OCI-LY3 (cell line): Measurements from ENCODE around the gene MTMR6.

ENCODE experiments used
- H2AFZ ChIP-seq: fragments of 200-600, 300-600 bp; shearing (Covaris generic); 2 replicates; pipeline ENCODE4 v1.6.0; 2014; ENCODE audit warnings: antibody characterized with exemption, low read depth, low read length
- H3K27ac ChIP-seq: fragments of 200-600, 300-600 bp; sonication (generic); 2 replicates; pipeline ENCODE4 v1.5.1; 2014; ENCODE audit warnings: mild to moderate bottlenecking, low read length, moderate library complexity, mixed read lengths
- H3K27me3 ChIP-seq: fragments of 200-600, 300-600 bp; sonication (generic); 2 replicates; pipeline ENCODE4 v1.6.1; 2014; ENCODE audit warnings: low read depth, low read length, mixed read lengths
- H3K36me3 ChIP-seq: fragments of 200-600, 300-600 bp; sonication (generic); replicated peaks from 2 replicates; pipeline ENCODE3; 2014; ENCODE audit warnings: low read depth, low read length, mixed read lengths
- H3K4me1 ChIP-seq: fragments of 300-600, 200-600 bp; sonication (generic); 2 replicates; pipeline ENCODE4 v1.6.1; 2014; ENCODE audit warnings: low read length, mixed read lengths
- H3K4me2 ChIP-seq: fragments of 200-600, 300-600 bp; sonication (generic); 2 replicates; pipeline ENCODE4 v1.6.1; 2014; ENCODE audit warnings: low read length, mixed read lengths
- H3K4me3 ChIP-seq: fragments of 300-600, 200-600 bp; sonication (generic); 2 replicates; pipeline ENCODE4 v1.5.1; 2014; ENCODE audit warnings: antibody characterized with exemption, mild to moderate bottlenecking, low read length, moderate library complexity
- H3K79me2 ChIP-seq: fragments of 300-600, 200-600 bp; shearing (Covaris generic); 2 replicates; pipeline ENCODE4 v1.6.1; 2014; ENCODE audit warnings: mild to moderate bottlenecking, low read length, mixed read lengths
- H3K9ac ChIP-seq: fragments of 300-600, 200-600 bp; shearing (Covaris generic); 2 replicates; pipeline ENCODE4 v1.6.0; 2014; ENCODE audit warnings: mild to moderate bottlenecking, low read length, moderate library complexity
- H3K9me3 ChIP-seq: fragments of 200-600, 300-600 bp; shearing (Covaris generic); 2 replicates; pipeline ENCODE4 v1.6.1; 2014; ENCODE audit warnings: low read length, mixed read lengths; ENCODE audit not compliant: insufficient read depth
- H4K20me1 ChIP-seq: fragments of 200-600, 300-600 bp; sonication (generic); 2 replicates; pipeline ENCODE4 v1.6.1; 2016; ENCODE audit warnings: low read length, mixed read lengths; ENCODE audit not compliant: insufficient read depth
- CTCF ChIP-seq: fragments of 200-600, 300-600 bp; sonication (generic); IDR thresholded peaks from 2 replicates; pipeline ENCODE4 v1.5.1; 2014; ENCODE audit warnings: antibody characterized with exemption, low read length, low read depth
- EZH2phosphoT487 ChIP-seq: fragments of 200-600 bp; shearing (Covaris generic); IDR thresholded peaks from 2 replicates; pipeline ENCODE4 v1.6.1; 2018; ENCODE audit warnings: antibody characterized with exemption, mixed run types, low read depth

Gene MTMR6

GRCh38 chr13:25217023-25217885 lies 70.0 kb downstream of the MTMR6 start:
- Histone ChIP-seq H3K27me3 (no peaks in the 10 kb centered on the region), H4K20me1 (no peaks in the 10 kb centered on the region), H3K9ac (no peak overlapping the region), H3K36me3 (no peaks in the 10 kb centered on the region), H3K27ac (no peak overlapping the region), H3K4me3 (no peak overlapping the region), H3K79me2 (no peaks in the 10 kb centered on the region), H3K9me3 (no peaks in the 10 kb centered on the region), H3K4me2 (no peak overlapping the region), H3K4me1 (peaks cover 11% of the 10 kb centered on the region), H2AFZ (no peak overlapping the region)
- TF ChIP-seq CTCF, result no peak
- no peak for TF ChIP-seq EZH2phosphoT487

- no peak overlapping the region for H3K4me3 ChIP-seq
- H3K4me1 ChIP-seq, result peaks cover 11% of the 10 kb centered on the region
- no peaks in the 10 kb centered on the region for H4K20me1 ChIP-seq
These were observed 72.1 kb downstream of the MTMR6 start for GRCh38 chr13:25215253-25215575.

GRCh38 chr13:25214491-25215252 lies 72.6 kb downstream of the MTMR6 start:
- Histone ChIP-seq H3K79me2 (no peaks in the 10 kb centered on the region), H4K20me1 (no peaks in the 10 kb centered on the region), H3K9me3 (no peaks in the 10 kb centered on the region), H3K27ac (no peak overlapping the region), H3K4me2 (no peak overlapping the region), H3K27me3 (no peaks in the 10 kb centered on the region), H2AFZ (no peak overlapping the region), H3K4me3 (no peak overlapping the region), H3K36me3 (no peaks in the 10 kb centered on the region), H3K9ac (no peak overlapping the region), H3K4me1 (peaks cover 11% of the 10 kb centered on the region)
- TF ChIP-seq CTCF, result no peak
- TF ChIP-seq EZH2phosphoT487, result no peak

More at GRCh38 chr13:25215253-25215575, 72.1 kb downstream of the MTMR6 start:
- Histone ChIP-seq H3K79me2 (no peaks in the 10 kb centered on the region), H2AFZ (no peak overlapping the region), H3K27ac (no peak overlapping the region), H3K36me3 (no peaks in the 10 kb centered on the region), H3K9ac (no peak overlapping the region), H3K4me2 (no peak overlapping the region), H3K9me3 (no peaks in the 10 kb centered on the region), H3K27me3 (no peaks in the 10 kb centered on the region)
- no peak for TF ChIP-seq CTCF

GRCh38 chr13:25213715-25214114 lies 73.6 kb downstream of the MTMR6 start:
- Histone ChIP-seq H3K27me3 (no peaks in the 10 kb centered on the region), H3K4me2 (no peak overlapping the region), H3K27ac (no peak overlapping the region), H3K9ac (no peak overlapping the region), H3K4me3 (no peak overlapping the region), H2AFZ (no peak overlapping the region; the same call in 1 of the 2 replicates), H3K9me3 (no peaks in the 10 kb centered on the region), H4K20me1 (no peaks in the 10 kb centered on the region), H3K4me1 (peaks cover 11% of the 10 kb centered on the region), H3K79me2 (no peaks in the 10 kb centered on the region), H3K36me3 (no peaks in the 10 kb centered on the region)
- TF ChIP-seq EZH2phosphoT487 (no peak), CTCF (no peak)
